ENCODE measurements around the gene CKS1B.
A peak's percentile ranks its signal among the peaks of the same experiment; 100 is the strongest.
"Not testable (repeated sequence)": the region's sequence is repeated elsewhere in the genome, so short reads cannot be mapped to it uniquely, and the experiment has no call there.

CKS1B gene

GRCh38 chr1:154974808-154975408 lies 427 bp downstream of the CKS1B start:
- ATAC-seq = peak; percentile 22
- TF ChIP-seq RARB (CRISPR knock-in tag; IDR thresholded peaks at IDR 0.05) (no peak), ZC3H10 (CRISPR knock-in tag; IDR thresholded peaks at IDR 0.05) (no peak), ZNF8 (CRISPR knock-in tag; IDR thresholded peaks at IDR 0.05) (no peak), POU6F1 (CRISPR knock-in tag; IDR thresholded peaks at IDR 0.05; ENCODE audit: borderline replicate concordance, low read depth) (no peak), TCF4 (CRISPR knock-in tag; IDR thresholded peaks at IDR 0.05; ENCODE audit: borderline replicate concordance) (no peak), CREB5 (CRISPR knock-in tag; IDR thresholded peaks at IDR 0.05; ENCODE audit: low read depth) (no peak), ISL1 (CRISPR knock-in tag; IDR thresholded peaks at IDR 0.05) (no peak), ARNTL (CRISPR knock-in tag; IDR thresholded peaks at IDR 0.05; ENCODE audit: borderline replicate concordance, low read depth) (no peak), GLIS3 (CRISPR knock-in tag; IDR thresholded peaks at IDR 0.05) (no peak), ZFP3 (CRISPR knock-in tag; IDR thresholded peaks at IDR 0.05) (no peak), OSR1 (CRISPR knock-in tag; IDR thresholded peaks at IDR 0.05) (no peak), SNAI2 (CRISPR knock-in tag; IDR thresholded peaks at IDR 0.05) (no peak), TOX (CRISPR knock-in tag; IDR thresholded peaks at IDR 0.05; ENCODE audit: borderline replicate concordance) (no peak), ZNF565 (CRISPR knock-in tag; conservative IDR thresholded peaks at IDR 0.05; ENCODE audit: low read depth) (no peak), PPARA (CRISPR knock-in tag; IDR thresholded peaks at IDR 0.05; ENCODE audit: borderline replicate concordance) (no peak), CSRNP3 (CRISPR knock-in tag; IDR thresholded peaks at IDR 0.05) (no peak), CSDC2 (CRISPR knock-in tag; IDR thresholded peaks at IDR 0.05) (no peak), TSHZ2 (CRISPR knock-in tag; IDR thresholded peaks at IDR 0.05) (no peak), ESRRG (CRISPR knock-in tag; IDR thresholded peaks at IDR 0.05) (no peak), PATZ1 (CRISPR knock-in tag; IDR thresholded peaks at IDR 0.05; ENCODE audit: borderline replicate concordance) (no peak)

GRCh38 chr1:154975409-154976059 lies 1.1 kb downstream of the CKS1B start:
- no peak for TF ChIP-seq CSDC2 (CRISPR knock-in tag; IDR thresholded peaks at IDR 0.05)
- TF ChIP-seq PPARA (CRISPR knock-in tag; IDR thresholded peaks at IDR 0.05; ENCODE audit: borderline replicate concordance) = no peak
- TF ChIP-seq TSHZ2 (CRISPR knock-in tag; IDR thresholded peaks at IDR 0.05) = no peak
- TF ChIP-seq POU6F1 (CRISPR knock-in tag; IDR thresholded peaks at IDR 0.05; ENCODE audit: borderline replicate concordance, low read depth) = no peak
- no peak for ATAC-seq

GRCh38 chr1:154977762-154978161 lies 3.3 kb downstream of the CKS1B start:
- ATAC-seq = not testable (repeated sequence)
